Cerebellar nuclear complex (tissue), 1 donor: Measurements from ENCODE around the gene STAT3.
A peak's percentile ranks its signal among the peaks of the same experiment; 100 is the strongest.
"Not testable (repeated sequence)": the region's sequence is repeated elsewhere in the genome, so short reads cannot be mapped to it uniquely, and the experiment has no call there.

Experiments used
- DNase-seq, 2 experiments: peaks; one replicate each; lab custom pipeline; 2025; lab: John Stamatoyannopoulos, UW

Gene STAT3

GRCh38 chr17:42313773-42314566, 74.3 kb downstream of the STAT3 start:
- DNase-seq = no peak

DNA sequence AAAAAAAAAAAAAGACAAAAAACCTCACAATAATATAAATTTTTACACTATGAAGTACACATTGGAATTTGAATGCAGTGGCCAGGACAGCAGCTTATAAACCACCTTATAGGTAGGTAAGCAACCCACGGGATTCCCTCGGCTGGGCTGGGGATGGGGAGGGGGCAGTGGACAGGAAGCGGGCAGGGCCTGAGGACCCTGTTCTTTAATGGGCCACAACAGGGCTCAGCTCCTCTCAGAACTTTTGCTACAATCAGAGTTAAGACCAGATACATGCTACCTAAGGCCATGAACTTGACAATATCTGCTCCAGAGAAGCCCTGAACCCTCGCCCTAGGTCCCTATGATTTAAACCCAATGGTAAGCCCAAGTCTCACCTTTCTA, 74.9 kb downstream of the STAT3 start:
- no peak for DNase-seq

- DNase-seq = peak in 1 of 2 experiments; percentile 34
These were observed 75.7 kb downstream of the STAT3 start for GRCh38 chr17:42312285-42313130.

- no peak for DNase-seq
These were observed 76.3 kb downstream of the STAT3 start for GRCh38 chr17:42312035-42312284.

- no peak for DNase-seq
These were observed 76.8 kb downstream of the STAT3 start for GRCh38 chr17:42311240-42312034.

- DNase-seq = no peak
These were observed 77.4 kb downstream of the STAT3 start for GRCh38 chr17:42310787-42311215.

DNA sequence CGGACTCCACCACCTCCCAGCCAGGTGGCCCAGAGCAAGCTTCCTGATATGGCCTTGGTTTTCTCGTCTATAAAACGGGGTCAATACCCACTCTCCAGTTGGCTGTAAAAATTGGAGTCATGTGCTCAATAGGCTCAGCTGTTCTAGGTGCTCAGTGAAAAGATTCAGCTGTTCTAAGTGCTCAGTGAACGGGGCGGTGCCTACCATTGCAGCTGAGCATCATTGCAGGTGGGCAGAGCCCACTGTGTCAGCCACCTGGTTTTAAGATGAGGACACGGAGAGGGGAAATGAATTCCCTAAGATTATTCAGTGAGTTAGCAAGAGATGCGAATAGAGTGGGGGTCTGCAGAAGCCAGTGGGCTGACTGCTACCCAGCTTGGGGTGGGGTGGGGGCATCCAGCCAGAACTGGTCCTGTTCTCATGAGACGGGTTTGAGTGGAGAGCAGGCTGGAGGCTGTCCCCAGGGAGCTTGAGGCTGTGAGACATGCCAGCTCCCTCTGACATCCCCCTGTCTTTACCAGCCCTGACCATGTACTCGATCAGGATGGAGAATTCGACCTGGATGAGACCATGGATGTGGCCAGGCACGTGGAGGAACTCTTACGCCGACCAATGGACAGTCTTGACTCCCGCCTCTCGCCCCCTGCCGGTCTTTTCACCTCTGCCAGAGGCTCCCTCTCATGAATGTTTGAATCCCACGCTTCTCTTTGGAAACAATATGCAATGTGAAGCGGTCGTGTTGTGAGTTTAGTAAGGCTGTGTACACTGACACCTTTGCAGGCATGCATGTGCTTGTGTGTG, 78.1 kb downstream of the STAT3 start:
- no peak for DNase-seq

GRCh38 chr17:42309142-42309541, 79.1 kb downstream of the STAT3 start:
- DNase-seq = no peak

GRCh38 chr17:42308446-42308845, 79.8 kb downstream of the STAT3 start:
- DNase-seq = no peak

GRCh38 chr17:42307362-42307927, 80.8 kb downstream of the STAT3 start:
- DNase-seq = no peak

- no peak for DNase-seq
These were observed 81.9 kb downstream of the STAT3 start for GRCh38 chr17:42306385-42306667.

DNA sequence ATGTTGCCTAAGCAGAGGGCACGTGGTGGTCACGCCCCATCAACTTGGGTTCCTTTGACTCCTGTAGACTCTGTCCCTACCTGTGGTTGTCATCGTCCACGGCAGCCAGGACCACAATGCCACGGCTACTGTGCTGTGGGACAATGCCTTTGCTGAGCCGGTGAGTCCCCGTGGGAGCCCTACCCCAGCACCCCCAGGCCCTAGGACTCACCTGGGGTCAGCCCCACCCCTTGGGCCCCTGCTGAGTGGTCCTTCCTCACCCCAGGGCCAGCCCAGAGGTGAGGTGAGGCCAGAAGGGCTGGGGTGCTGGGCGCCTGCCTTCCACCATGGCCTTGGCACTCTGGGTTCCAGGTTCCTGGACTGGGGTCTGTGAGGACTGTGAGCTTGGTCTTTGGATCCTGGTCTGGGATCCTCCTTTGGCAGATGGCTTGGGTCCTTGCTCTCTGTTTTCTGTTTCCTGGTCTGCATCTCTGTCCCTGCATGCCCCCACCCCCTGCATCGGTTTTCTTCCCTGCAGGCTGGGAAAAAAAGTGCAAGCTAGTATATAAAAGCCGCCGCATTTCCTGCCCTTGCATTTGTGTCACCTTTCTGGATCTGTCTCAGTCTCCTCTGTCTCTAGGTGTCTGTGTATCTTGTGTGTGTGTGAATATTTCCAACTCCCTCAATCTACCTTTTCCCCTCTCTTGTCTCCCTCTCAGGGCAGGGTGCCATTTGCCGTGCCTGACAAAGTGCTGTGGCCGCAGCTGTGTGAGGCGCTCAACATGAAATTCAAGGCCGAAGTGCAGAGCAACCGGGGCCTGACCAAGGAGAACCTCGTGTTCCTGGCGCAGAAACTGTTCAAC, 82.5 kb downstream of the STAT3 start:
- no peak for DNase-seq

- not testable (repeated sequence) for DNase-seq
These were observed 83.3 kb downstream of the STAT3 start for GRCh38 chr17:42305031-42305330.

DNA sequence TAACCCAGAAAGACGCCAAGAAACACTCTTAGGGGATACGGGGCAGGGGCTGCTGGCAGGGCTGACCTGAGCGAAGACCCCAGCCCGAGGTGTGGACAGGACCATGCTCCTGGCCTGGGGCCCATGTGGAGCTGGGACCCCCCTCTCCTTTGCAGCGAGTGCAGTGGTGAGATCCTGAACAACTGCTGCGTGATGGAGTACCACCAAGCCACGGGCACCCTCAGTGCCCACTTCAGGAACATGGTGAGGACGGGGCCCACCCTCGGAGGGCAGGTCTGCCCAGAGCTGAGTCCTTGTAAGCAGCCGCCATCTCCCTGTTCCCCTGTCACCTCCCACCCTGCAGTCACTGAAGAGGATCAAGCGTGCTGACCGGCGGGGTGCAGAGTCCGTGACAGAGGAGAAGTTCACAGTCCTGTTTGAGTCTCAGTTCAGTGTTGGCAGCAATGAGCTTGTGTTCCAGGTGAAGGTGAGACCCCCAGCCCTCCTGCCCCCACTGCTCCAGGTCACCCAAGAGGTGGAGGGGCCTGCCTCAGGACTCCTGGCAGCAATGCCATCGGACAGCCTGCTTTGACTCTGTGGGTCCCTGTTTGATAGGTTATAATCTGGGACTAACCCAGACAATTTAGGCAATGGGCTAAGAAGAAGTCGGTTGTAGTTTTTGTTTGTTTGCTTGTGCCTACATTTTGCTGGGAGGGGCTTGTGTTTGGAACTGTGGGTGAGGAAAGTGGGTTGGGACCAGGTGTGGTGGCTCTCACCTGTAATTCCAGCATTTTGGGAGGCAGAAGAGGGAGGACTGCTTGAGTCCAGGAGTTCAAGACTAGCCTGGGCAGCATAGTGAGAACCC, 83.8 kb downstream of the STAT3 start:
- DNase-seq = no peak

DNA sequence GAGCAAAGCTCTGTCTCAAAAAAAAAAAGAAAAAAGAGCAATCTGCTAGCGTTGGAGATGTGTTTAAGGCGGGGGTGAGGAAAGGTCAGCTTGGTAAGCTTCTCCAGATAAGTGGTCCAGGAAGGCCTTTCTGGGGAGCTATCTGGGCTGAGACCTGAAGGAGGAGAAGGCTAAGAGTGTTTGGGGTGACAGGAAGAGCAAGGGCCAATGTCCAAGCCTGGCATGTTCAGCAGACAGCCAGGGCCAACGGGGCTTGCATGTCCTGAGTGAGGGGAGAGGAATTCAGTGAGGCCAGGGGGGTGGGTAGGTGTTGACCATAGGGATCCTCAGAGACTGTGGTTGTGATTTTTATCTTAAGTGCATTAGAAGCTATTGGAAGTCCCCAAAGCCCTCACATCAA, 84.5 kb downstream of the STAT3 start:
- DNase-seq = no peak

- DNase-seq = no peak
These were observed 87.2 kb downstream of the STAT3 start for GRCh38 chr17:42301022-42301421.

GRCh38 chr17:42299913-42300312, 88.3 kb downstream of the STAT3 start:
- not testable (repeated sequence) for DNase-seq

DNA sequence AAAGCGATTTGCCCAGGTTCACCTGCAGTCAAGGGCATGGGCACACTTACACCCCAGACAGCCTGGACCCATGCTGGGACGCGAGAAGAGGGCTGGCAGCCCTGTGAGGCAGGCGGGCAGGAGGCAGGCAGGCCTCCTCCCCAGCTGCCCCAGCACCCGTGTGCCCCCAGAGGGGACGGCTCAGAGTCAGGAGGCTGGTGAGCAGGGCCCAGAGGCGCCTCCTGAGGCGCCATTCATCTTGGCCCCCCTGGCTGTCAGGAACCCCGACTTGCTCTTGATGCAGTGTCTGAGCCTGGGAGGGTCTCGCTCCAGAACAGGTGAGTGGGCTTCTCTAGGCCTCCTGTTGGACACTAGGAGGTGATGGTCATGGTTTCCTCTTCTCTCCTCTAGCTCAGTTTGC, 88.9 kb downstream of the STAT3 start:
- not testable (repeated sequence) for DNase-seq

DNA sequence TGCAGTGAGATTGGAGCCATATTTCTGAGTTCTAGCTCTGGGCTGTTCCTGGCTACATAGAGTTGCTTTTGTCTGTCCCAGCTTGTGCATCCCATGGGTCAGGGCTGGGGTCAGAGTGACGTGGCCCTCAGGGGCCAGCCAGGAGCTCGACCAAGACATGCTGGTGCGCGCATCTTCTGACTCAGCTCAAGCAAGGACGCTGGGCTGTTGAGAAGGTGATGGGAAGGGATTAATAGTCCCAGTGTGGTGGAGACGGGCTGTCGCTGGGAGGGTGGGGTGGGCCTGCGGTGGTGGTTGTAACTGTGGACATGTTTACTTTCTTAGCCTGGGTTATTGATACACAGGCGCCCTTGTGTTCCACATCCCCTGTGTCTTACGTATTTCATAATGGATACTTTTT, 90.5 kb downstream of the STAT3 start:
- not testable (repeated sequence) for DNase-seq

DNA sequence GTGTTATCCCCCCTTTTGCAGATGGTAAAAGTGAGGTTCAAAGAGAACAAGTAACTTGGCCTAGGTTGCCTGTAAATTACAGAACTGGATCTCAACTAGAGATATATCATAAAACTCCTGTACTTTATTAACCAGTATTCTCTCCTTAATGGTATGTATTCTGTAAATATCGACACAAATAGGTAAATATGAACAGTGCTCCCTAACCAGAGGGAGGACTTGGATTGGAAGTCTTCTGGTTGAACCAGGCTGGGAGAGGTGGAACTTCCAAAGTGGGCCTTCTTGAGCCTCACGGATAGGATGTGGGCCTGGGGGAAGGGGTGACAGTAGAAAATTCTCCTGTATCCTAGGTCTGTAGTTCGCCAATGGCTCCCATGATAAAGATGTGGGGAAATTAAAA, 92.2 kb downstream of the STAT3 start:
- no peak for DNase-seq
